GM23338 (cell line): ENCODE data around the gene CENPO. TPM values are rescaled to one million over a fixed set of nuclear protein-coding genes. Genes with fewer than 3 reads are reported as not detected.
"Not testable (repeated sequence)": the region's sequence is repeated elsewhere in the genome, so short reads cannot be mapped to it uniquely, and the experiment has no call there.

Experiments
- ATAC-seq: fragments of 200-7000 bp; cut with Tn5 transposase; 3 replicates; pipeline ENCODE4 v1.9.1; 2020
- DNase-seq: peaks from one replicate; pipeline ENCODE4 v3.0.0-alpha.2; 2015; ENCODE audit warnings: low spot score
- H2AFZ ChIP-seq: fragments of 200-600 bp; sonication (generic); 2 replicates; pipeline ENCODE4 v1.8.0; 2016; ENCODE audit warnings: antibody characterized with exemption, mild to moderate bottlenecking, moderate library complexity
- H3F3A ChIP-seq: fragments of 200-600 bp; sonication (generic); replicated peaks from 2 replicates; pipeline ENCODE4 v1.8.0; 2017; ENCODE audit warnings: antibody characterized with exemption, mixed run types, low read depth
- H3K27ac ChIP-seq: fragments of 200-600 bp; sonication (generic); 2 replicates; pipeline ENCODE4 v1.6.1; 2016; ENCODE audit warnings: low read depth
- H3K27me3 ChIP-seq: fragments of 200-600 bp; sonication (generic); 2 replicates; pipeline ENCODE4 v1.8.0; 2016; ENCODE audit warnings: mild to moderate bottlenecking, mixed run types, moderate library complexity; ENCODE audit not compliant: insufficient read depth
- H3K36me3 ChIP-seq: fragments of 200-600 bp; sonication (generic); 2 replicates; pipeline ENCODE4 v1.8.0; 2016; ENCODE audit warnings: mild to moderate bottlenecking; ENCODE audit not compliant: insufficient read depth
- H3K4me1 ChIP-seq: fragments of 200-600 bp; sonication (generic); 2 replicates; pipeline ENCODE4 v1.8.0; 2016; ENCODE audit warnings: mild to moderate bottlenecking, moderate library complexity; ENCODE audit not compliant: insufficient read depth
- H3K4me2 ChIP-seq: fragments of 200-600 bp; sonication (generic); 2 replicates; pipeline ENCODE4 v1.7.1; 2017; ENCODE audit warnings: mixed run types
- H3K4me3 ChIP-seq: fragments of 200-600 bp; sonication (generic); 2 replicates; pipeline ENCODE4 v1.6.1; 2016; ENCODE audit warnings: mixed run types
- H3K79me2 ChIP-seq: fragments of 200-600 bp; sonication (generic); replicated peaks from 2 replicates; pipeline ENCODE4 v1.8.0; 2017; ENCODE audit warnings: mild to moderate bottlenecking; ENCODE audit not compliant: insufficient read depth
- H3K9me2 ChIP-seq: fragments of 200-600 bp; sonication (generic); 2 replicates; pipeline ENCODE4 v1.8.0; 2017; ENCODE audit not compliant: insufficient read depth
- H4K20me1 ChIP-seq: fragments of 200-600 bp; sonication (generic); replicated peaks from 2 replicates; pipeline ENCODE4 v1.8.0; 2017; ENCODE audit warnings: mild to moderate bottlenecking; ENCODE audit not compliant: insufficient read depth
- H3K27ac Mint-ChIP-seq: 2 replicates; pipeline ENCODE4 v1.8.0; 2020; ENCODE audit warnings: inconsistent platforms, mild to moderate bottlenecking, moderate library complexity, mixed read lengths
- H3K27me3 Mint-ChIP-seq: 3 replicates; pipeline ENCODE4 v1.8.0; 2022; ENCODE audit warnings: low read depth, mild to moderate bottlenecking, moderate library complexity, mixed read lengths, inconsistent platforms; ENCODE audit not compliant: insufficient read depth, poor library complexity
- H3K36me3 Mint-ChIP-seq: 3 replicates; pipeline ENCODE4 v1.8.0; 2021; ENCODE audit warnings: low read depth, mild to moderate bottlenecking, inconsistent platforms, moderate library complexity, mixed read lengths
- H3K4me1 Mint-ChIP-seq: 3 replicates; pipeline ENCODE4 v1.8.0; 2020; ENCODE audit warnings: mild to moderate bottlenecking, inconsistent platforms, mixed read lengths
- H3K4me3 Mint-ChIP-seq: 3 replicates; pipeline ENCODE4 v1.8.0; 2021; ENCODE audit warnings: moderate library complexity, mild to moderate bottlenecking, inconsistent platforms, mixed read lengths
- H3K9me3 Mint-ChIP-seq: 3 replicates; pipeline ENCODE4 v1.8.0; 2020; ENCODE audit warnings: moderate library complexity, mild to moderate bottlenecking, inconsistent platforms, mixed read lengths
- CREB1 ChIP-seq: fragments of 250-450 bp; sonication (Bioruptor Pico); IDR thresholded peaks from 2 replicates; pipeline ENCODE4 v1.5.0; 2020; ENCODE audit warnings: low read depth, mild to moderate bottlenecking, moderate library complexity
- CTCF ChIP-seq, 2 experiments: fragments of 200-600 bp in 1 of 2; sonication (generic) in 1 of 2; conservative IDR thresholded peaks; 2 replicates each; pipeline versions ENCODE4 v1.5.1 to v1.6.1; 2016 to 2017; ENCODE audit warnings: antibody characterized with exemption in 2 of 2, low read depth in 2 of 2, mild to moderate bottlenecking in 2 of 2, moderate library complexity in 1 of 2
- ETS1 ChIP-seq: IDR thresholded peaks from 2 replicates; pipeline ENCODE4 v1.6.1; 2016; ENCODE audit warnings: antibody characterized with exemption
- EZH2 ChIP-seq: fragments of 200-600 bp; sonication (generic); IDR thresholded peaks from one replicate; pipeline ENCODE4 v1.8.0; 2017; ENCODE audit warnings: antibody characterized with exemption, mild to moderate bottlenecking, low read depth; ENCODE audit not compliant: unreplicated experiment
- EZH2phosphoT487 ChIP-seq: fragments of 200-600 bp; sonication (generic); IDR thresholded peaks from one replicate; pipeline ENCODE4 v1.8.1; 2018; ENCODE audit warnings: antibody characterized with exemption; ENCODE audit not compliant: unreplicated experiment
- JUNB ChIP-seq: IDR thresholded peaks from one replicate; pipeline ENCODE4 v1.6.1; 2016; ENCODE audit warnings: antibody characterized with exemption; ENCODE audit not compliant: unreplicated experiment
- NANOG ChIP-seq: IDR thresholded peaks from 2 replicates; pipeline ENCODE4 v1.6.1; 2016; ENCODE audit warnings: antibody characterized with exemption, borderline replicate concordance
- REST ChIP-seq: IDR thresholded peaks from one replicate; pipeline ENCODE4 v1.6.1; 2018; ENCODE audit warnings: antibody characterized with exemption; ENCODE audit not compliant: unreplicated experiment
- ZNF114 ChIP-seq: fragments of 250-450 bp; sonication (Bioruptor Pico); IDR thresholded peaks from 2 replicates; pipeline ENCODE4 v1.5.0; 2020; ENCODE audit warnings: mild to moderate bottlenecking, moderate library complexity
- ZNF331 ChIP-seq: fragments of 250-450 bp; sonication (Bioruptor Pico); IDR thresholded peaks from 2 replicates; pipeline ENCODE4 v1.5.0; 2020; ENCODE audit warnings: low read depth, mild to moderate bottlenecking, moderate library complexity
- polyA plus RNA-seq: library from polyadenylated mRNA; unstranded; fragments of >200 nt; fragmentation: Nextera tagmentation; extraction: Ambion mirVana; gene quantifications from 2 replicates; pipeline ENCODE4 v1.2.1, GENCODE V29; 2016
- total RNA-seq: library from RNA; depleted of rRNA; stranded (reverse); fragments of >200 nt; shearing (Covaris generic); gene quantifications from 2 replicates; pipeline ENCODE4 v1.2.3, GENCODE V29; 2014

CENPO gene
- total and polyA plus RNA-seq, 2 experiments from 2014 or later: 27.0 to 44.7 TPM

- TF ChIP-seq ETS1 (no peak), JUNB (no peak), ZNF331 (no peak), REST (no peak), CREB1 (no peak), NANOG (no peak), EZH2 (no peak), EZH2phosphoT487 (no peak), CTCF (conservative IDR thresholded peaks at IDR 0.05; ENCODE audit: low read depth in 2 of 2) (no peak), ZNF114 (CRISPR knock-in tag) (no peak)
Measured at GRCh38 chr2:24834733-24835395, 41.6 kb downstream of the CENPO start (continued).

- H3F3A ChIP-seq, H3K27ac Mint-ChIP-seq, H3K9me2 ChIP-seq, H3K27me3 Mint-ChIP-seq, H3K4me3 Mint-ChIP-seq, H3K4me1 ChIP-seq, H3K27ac ChIP-seq, H3K9me3 Mint-ChIP-seq, ATAC-seq, H3K4me3 ChIP-seq, H3K79me2 ChIP-seq, H3K27me3 ChIP-seq, DNase-seq, H3K36me3 ChIP-seq, H3K4me2 ChIP-seq, H4K20me1 ChIP-seq, H2AFZ ChIP-seq: not testable (repeated sequence)
- Mint-ChIP-seq H3K36me3 (peaks cover 49% of the 10 kb centered on the region), H3K4me1 (peaks cover 20% of the 10 kb centered on the region)
Measured at GRCh38 chr2:24835411-24835810, 42.2 kb downstream of the CENPO start.
